ENCODE data around the gene POU2AF1. TPM values are rescaled to one million over a fixed set of nuclear protein-coding genes. Genes with fewer than 3 reads are reported as not detected.

The POU2AF1 gene
- polyA plus RNA-seq, 1 donor (not counting 4 experiments of a cell fraction or from before 2014, with no cell fraction given), result not detected

DNA sequence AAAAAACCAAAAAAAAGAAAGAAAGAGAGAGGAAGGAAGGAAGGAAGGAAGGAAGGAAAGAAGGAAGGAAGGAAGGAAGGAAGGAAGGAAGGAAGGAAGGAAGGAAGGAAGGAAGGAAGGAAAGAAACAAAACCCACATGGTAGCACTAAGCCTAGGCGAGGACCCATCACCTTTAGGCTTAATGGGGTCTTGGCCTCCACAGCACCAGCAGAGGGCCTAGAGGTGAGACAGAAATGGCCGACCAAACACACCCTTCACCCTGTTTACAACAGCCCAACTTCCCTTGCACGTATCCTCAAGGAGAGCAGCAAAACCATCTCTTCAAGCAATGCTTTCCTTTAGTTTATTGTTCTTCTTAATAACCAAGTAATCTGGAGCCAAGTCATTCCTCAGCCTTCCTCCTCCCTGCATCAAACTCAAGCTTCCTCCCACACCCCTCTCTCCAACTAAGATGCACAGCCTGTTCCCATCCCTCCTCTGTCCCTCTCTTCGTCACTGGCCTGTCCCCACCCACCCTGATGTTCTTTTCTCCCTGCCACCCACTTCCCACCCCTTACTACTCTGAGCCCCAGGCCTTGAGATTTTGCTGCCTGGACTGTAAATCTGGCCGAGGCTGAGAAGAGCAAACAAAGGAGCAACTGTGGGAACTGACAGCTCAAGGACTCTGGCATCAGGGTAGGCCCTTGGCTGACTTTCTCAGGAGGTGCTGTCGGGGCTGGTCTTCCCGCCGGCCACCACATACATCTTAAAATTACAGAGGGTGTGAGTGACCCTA, 26.0 kb downstream of the POU2AF1 start:
- Histone ChIP-seq H4K20me1 (ENCODE audit: control insufficient read depth, extremely low read depth, insufficient read depth, low read length) (no peaks in the 10 kb centered on the region), H3K9ac (ENCODE audit: control insufficient read depth, extremely low read depth, insufficient read depth, low read length) (no peak overlapping the region), H2AFZ (ENCODE audit: control insufficient read depth, low read length) (no peak overlapping the region), H3K27ac (ENCODE audit: control insufficient read depth, insufficient read depth, low read length) (no peak overlapping the region), H3K27me3 (ENCODE audit: control insufficient read depth, extremely low read depth, insufficient read depth, low read length) (peaks cover 3% of the 10 kb centered on the region), H3K36me3 (ENCODE audit: control insufficient read depth in 2 of 2, extremely low read depth in 1 of 2, insufficient read depth in 2 of 2, low read length in 2 of 2) (no peaks in the 10 kb centered on the region), H3K9me3 (ENCODE audit: control insufficient read depth, low read depth, low read length) (no peaks in the 10 kb centered on the region), H3K9me1 (ENCODE audit: control insufficient read depth, extremely low read depth, insufficient read depth, low read length) (no peaks in the 10 kb centered on the region), H3K4me3 (ENCODE audit: control insufficient read depth in 2 of 3, extremely low read depth in 1 of 3, insufficient read depth in 2 of 3, low read depth in 1 of 3, low read length in 3 of 3) (no peak overlapping the region), H3K79me2 (ENCODE audit: control insufficient read depth, insufficient read depth, low read length) (no peaks in the 10 kb centered on the region), H3K4me1 (ENCODE audit: control insufficient read depth, extremely low read depth, insufficient read depth, low read length) (no peaks in the 10 kb centered on the region), H3K4me2 (ENCODE audit: control insufficient read depth, extremely low read depth, insufficient read depth, low read depth, low read length) (no peak overlapping the region)
- FAIRE-seq (no peak), DNase-seq (ENCODE audit: low read depth, low spot score) (no peak)
- dilution Hi-C loops (cut with MboI; ENCODE audit: extremely low pct_ligation_motif_present, low sequenced_read_pairs), result no loop called here
- TF ChIP-seq EZH2 (IDR thresholded peaks at IDR 0.05; ENCODE audit: low read length), result no peak
- TF ChIP-seq, protein P1, sequence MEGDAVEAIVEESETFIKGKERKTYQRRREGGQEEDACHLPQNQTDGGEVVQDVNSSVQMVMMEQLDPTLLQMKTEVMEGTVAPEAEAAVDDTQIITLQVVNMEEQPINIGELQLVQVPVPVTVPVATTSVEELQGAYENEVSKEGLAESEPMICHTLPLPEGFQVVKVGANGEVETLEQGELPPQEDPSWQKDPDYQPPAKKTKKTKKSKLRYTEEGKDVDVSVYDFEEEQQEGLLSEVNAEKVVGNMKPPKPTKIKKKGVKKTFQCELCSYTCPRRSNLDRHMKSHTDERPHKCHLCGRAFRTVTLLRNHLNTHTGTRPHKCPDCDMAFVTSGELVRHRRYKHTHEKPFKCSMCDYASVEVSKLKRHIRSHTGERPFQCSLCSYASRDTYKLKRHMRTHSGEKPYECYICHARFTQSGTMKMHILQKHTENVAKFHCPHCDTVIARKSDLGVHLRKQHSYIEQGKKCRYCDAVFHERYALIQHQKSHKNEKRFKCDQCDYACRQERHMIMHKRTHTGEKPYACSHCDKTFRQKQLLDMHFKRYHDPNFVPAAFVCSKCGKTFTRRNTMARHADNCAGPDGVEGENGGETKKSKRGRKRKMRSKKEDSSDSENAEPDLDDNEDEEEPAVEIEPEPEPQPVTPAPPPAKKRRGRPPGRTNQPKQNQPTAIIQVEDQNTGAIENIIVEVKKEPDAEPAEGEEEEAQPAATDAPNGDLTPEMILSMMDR (optimal IDR thresholded peaks at IDR 0.05 in 1 of 3, IDR thresholded peaks at IDR 0.05 in 1 of 3, conservative IDR thresholded peaks at IDR 0.05 in 1 of 3; ENCODE audit: extremely low read depth in 1 of 3, insufficient read depth in 2 of 3, low read length in 3 of 3), result no peak

DNA sequence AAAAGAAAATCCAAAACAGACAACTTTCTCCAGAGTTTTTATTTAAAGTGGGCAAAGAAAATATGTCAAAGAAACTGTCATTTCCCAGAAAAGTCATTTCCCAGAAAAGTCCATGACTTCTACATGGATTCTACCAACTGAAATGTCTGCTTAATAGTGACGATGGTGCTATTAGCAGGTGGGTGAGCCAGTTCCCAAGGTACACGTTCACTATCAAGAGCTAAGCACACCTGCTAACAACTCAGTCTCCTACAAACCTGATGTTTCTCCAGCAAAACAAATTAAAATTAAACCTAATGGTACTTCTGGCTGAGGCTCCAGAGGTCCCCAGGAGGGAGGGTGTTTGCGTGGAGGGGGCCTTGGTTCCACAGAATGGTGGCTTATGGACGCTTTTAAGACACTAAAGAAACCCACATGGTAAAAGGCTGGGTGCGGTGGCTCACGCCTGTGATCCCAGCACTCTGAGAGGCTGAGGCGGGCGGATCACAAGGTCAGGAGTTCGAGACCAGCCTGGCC, 26.8 kb downstream of the POU2AF1 start:
- no peaks in the 10 kb centered on the region for H3K36me3 ChIP-seq (ENCODE audit: control insufficient read depth in 2 of 2, extremely low read depth in 1 of 2, insufficient read depth in 2 of 2, low read length in 2 of 2)
- no peak for TF ChIP-seq EZH2 (IDR thresholded peaks at IDR 0.05; ENCODE audit: low read length)
- TF ChIP-seq, protein P1 (optimal IDR thresholded peaks at IDR 0.05 in 1 of 3, IDR thresholded peaks at IDR 0.05 in 1 of 3, conservative IDR thresholded peaks at IDR 0.05 in 1 of 3; ENCODE audit: extremely low read depth in 1 of 3, insufficient read depth in 2 of 3, low read length in 3 of 3), result no peak
- DNase-seq (ENCODE audit: low read depth, low spot score), result no peak
- no peaks in the 10 kb centered on the region for H3K4me1 ChIP-seq (ENCODE audit: control insufficient read depth, extremely low read depth, insufficient read depth, low read length)
- no peaks in the 10 kb centered on the region for H3K9me1 ChIP-seq (ENCODE audit: control insufficient read depth, extremely low read depth, insufficient read depth, low read length)
- no peaks in the 10 kb centered on the region for H4K20me1 ChIP-seq (ENCODE audit: control insufficient read depth, extremely low read depth, insufficient read depth, low read length)
- no peak overlapping the region for H2AFZ ChIP-seq (ENCODE audit: control insufficient read depth, low read length)
- no peak overlapping the region for H3K4me2 ChIP-seq (ENCODE audit: control insufficient read depth, extremely low read depth, insufficient read depth, low read depth, low read length)
- no peaks in the 10 kb centered on the region for H3K9me3 ChIP-seq (ENCODE audit: control insufficient read depth, low read depth, low read length)
- FAIRE-seq, result no peak
- H3K4me3 ChIP-seq (ENCODE audit: control insufficient read depth in 2 of 3, extremely low read depth in 1 of 3, insufficient read depth in 2 of 3, low read depth in 1 of 3, low read length in 3 of 3), result no peak overlapping the region
- H3K9ac ChIP-seq (ENCODE audit: control insufficient read depth, extremely low read depth, insufficient read depth, low read length), result no peak overlapping the region
- dilution Hi-C loops (cut with MboI; ENCODE audit: extremely low pct_ligation_motif_present, low sequenced_read_pairs), result no loop called here
- no peaks in the 10 kb centered on the region for H3K79me2 ChIP-seq (ENCODE audit: control insufficient read depth, insufficient read depth, low read length)
- H3K27me3 ChIP-seq (ENCODE audit: control insufficient read depth, extremely low read depth, insufficient read depth, low read length), result peaks cover 3% of the 10 kb centered on the region
- H3K27ac ChIP-seq (ENCODE audit: control insufficient read depth, insufficient read depth, low read length), result no peak overlapping the region

All from keratinocyte (primary cell).